GM19397 (cell line): Measurements from ENCODE around the gene MAEA.
"Not testable (repeated sequence)": the region's sequence is repeated elsewhere in the genome, so short reads cannot be mapped to it uniquely, and the experiment has no call there.

Experiments
- ATAC-seq: cut with Tn5 transposase; IDR thresholded peaks from one replicate; pipeline ENCODE4 v1.9.1; 2021; ENCODE audit warnings: mild to moderate bottlenecking, moderate library complexity; ENCODE audit not compliant: unreplicated experiment

Gene MAEA

GRCh38 chr4:1318488-1319213 lies 29.0 kb downstream of the MAEA start:
- no peak for ATAC-seq

GRCh38 chr4:1321486-1321885 lies 31.8 kb downstream of the MAEA start:
- ATAC-seq: no peak

GRCh38 chr4:1321946-1322650 lies 32.4 kb downstream of the MAEA start:
- no peak for ATAC-seq

- no peak for ATAC-seq
These were observed 33.6 kb downstream of the MAEA start for GRCh38 chr4:1323280-1323634.

GRCh38 chr4:1323635-1324442 lies 34.1 kb downstream of the MAEA start:
- no peak for ATAC-seq

- not testable (repeated sequence) for ATAC-seq
These were observed 34.9 kb downstream of the MAEA start for GRCh38 chr4:1324443-1325175.

GRCh38 chr4:1325176-1325480 lies 35.4 kb downstream of the MAEA start:
- ATAC-seq: no peak

- ATAC-seq: no peak
These were observed 36.3 kb downstream of the MAEA start for GRCh38 chr4:1325681-1326635.

GRCh38 chr4:1326751-1327525 lies 37.2 kb downstream of the MAEA start:
- ATAC-seq: no peak

GRCh38 chr4:1327526-1328266 lies 38.0 kb downstream of the MAEA start:
- no peak for ATAC-seq

GRCh38 chr4:1328267-1329155 lies 38.8 kb downstream of the MAEA start:
- no peak for ATAC-seq

GRCh38 chr4:1329408-1330371 lies 40.0 kb downstream of the MAEA start:
- no peak for ATAC-seq

GRCh38 chr4:1330761-1331590 lies 41.3 kb downstream of the MAEA start:
- no peak for ATAC-seq

GRCh38 chr4:1331591-1332353 lies 42.1 kb downstream of the MAEA start:
- no peak for ATAC-seq

GRCh38 chr4:1332686-1333085 lies 43.0 kb downstream of the MAEA start:
- ATAC-seq: no peak
